Non-pigmented ciliary epithelial cell (primary cell): ENCODE results near the gene TMEM259.
"Not testable (repeated sequence)": the region's sequence is repeated elsewhere in the genome, so short reads cannot be mapped to it uniquely, and the experiment has no call there.

Source experiments
- DNase-seq: peaks from one replicate; pipeline ENCODE4 v3.0.0-alpha.2; 2010; ENCODE audit warnings: low read depth

The TMEM259 gene

DNA sequence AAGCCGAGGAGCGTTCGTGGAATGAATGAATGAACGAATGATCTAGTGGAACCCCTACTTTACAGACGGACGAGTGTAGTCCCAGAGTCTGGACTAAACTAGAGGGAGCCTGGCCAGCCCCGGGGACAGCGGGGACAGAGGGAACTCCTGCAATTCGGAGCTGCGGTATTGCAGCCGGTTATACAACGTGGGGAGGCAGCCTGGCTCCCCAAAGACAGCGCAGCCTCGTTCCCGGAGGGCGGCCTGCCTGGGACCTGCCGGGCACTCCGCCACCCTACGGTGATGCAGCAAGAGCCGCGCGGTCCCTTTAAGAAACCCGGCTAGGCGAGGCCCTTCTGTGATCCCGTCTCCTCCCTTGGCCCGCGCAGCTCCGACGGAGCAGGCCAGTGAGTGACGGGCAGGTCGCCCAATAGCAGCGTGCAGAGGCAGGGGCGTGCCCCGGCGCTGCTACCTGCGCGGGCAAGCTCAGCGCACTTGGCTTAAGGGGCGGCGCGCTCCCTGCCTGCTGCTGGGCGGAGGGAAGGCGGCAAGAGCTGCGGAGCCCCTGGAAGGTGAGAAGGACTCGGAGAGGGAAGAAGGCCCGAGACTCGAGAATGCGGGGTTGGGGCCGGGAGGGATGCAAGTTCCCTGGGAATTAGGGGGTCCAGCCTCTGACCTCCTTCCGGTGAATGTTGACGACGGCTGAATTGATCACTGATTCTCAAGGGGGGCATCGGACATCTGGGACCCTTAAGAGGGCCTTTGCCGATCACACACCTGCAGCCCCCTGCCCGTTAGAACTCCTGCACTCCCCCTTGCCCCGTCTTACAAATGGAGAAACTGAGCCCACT, 18.9 kb upstream of the TMEM259 start, which contains the start of gene ABCA7:
Gene ABCA7 (plus strand): TSS at position 462 of the 830 bp plus-strand sequence. CDS start 1,255 bp downstream, outside the sequence.
- DNase-seq = peak; percentile 86

DNA sequence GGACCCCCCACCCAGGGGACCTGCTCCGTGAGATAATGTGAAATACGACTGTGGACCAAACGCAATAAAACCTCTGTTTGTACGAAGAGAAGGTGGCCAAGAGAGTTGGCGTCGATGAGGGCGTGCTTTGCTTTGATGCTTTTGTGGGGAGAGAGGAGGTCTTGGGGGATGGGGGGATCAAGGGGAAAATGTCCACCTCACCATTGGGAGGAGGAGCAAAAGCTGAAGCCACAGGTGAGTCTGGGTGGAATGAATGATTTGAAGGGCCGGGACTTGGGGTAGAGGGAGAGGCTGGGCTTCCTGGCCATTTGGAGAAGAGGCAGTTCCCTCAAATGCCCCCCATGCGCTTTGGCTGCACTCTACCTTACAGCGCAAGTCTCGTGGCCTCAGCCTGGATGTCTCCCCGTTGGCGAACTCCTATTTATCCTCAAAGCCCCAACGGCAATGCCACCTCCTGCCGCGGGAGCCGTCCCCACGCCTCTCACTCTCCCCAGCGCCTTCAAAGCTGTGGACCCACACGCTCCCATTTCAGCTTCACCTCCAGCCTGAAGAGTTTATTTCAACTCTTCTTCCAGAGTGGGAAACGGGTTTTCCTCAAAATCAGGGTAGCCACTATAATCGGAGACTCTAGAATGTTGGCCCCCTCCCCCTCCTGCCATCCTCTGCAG, 18.2 kb upstream of the TMEM259 start:
- no peak for DNase-seq

GRCh38 chr19:1037621-1038064, 16.7 kb upstream of the TMEM259 start:
- DNase-seq = no peak

- DNase-seq = no peak
Observed at GRCh38 chr19:1035998-1036621, 15.2 kb upstream of the TMEM259 start.

- DNase-seq = no peak
Observed at GRCh38 chr19:1032264-1032867, 11.4 kb upstream of the TMEM259 start.

- peak; percentile 70 for DNase-seq
Observed at GRCh38 chr19:1028062-1028926, 7.4 kb upstream of the TMEM259 start.

- DNase-seq = no peak
Observed at GRCh38 chr19:1027650-1028061, 6.7 kb upstream of the TMEM259 start.

GRCh38 chr19:1026783-1027649, 6.1 kb upstream of the TMEM259 start:
- no peak for DNase-seq

- no peak for DNase-seq
Observed at GRCh38 chr19:1025960-1026782, 5.2 kb upstream of the TMEM259 start, which contains the start of gene CNN2. TSS of gene CNN2 (plus strand) at chr19:1026608. CDS start at chr19:1026662, 54 bp downstream.

DNA sequence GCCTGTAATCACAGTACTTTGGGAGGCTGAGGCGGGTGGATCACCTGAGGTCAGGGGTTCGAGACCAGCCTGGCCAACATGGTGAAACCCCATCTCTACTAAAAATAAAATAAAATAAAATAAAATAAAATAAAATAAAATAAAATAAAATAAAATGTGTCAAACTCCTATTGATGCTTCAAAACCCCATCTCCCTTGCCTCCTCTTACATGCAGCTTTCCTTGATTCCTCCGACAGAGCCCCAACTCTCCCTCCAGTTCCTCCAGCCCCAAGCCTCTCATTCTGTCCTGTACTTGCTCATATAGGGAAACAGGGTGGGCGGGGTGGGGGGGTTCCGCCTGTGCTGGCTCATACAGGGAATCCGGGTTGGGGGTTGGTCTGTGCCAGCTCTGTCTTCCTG, 4.2 kb upstream of the TMEM259 start:
- not testable (repeated sequence) for DNase-seq

DNA sequence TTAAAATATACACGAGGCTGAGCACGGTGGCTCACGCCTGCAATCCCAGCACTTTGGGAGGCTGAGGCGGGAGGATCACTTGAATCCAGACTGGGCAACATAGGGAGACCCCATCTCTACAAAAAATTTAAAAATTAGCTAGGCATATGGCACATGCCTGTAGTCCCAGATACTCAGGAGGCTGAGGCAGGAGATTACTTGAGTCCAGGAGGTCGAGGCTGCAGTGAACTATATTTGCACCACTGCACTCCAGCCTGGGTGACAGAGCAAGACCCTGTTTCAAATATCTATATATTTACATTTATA, 2.9 kb upstream of the TMEM259 start:
- DNase-seq = not testable (repeated sequence)

DNA sequence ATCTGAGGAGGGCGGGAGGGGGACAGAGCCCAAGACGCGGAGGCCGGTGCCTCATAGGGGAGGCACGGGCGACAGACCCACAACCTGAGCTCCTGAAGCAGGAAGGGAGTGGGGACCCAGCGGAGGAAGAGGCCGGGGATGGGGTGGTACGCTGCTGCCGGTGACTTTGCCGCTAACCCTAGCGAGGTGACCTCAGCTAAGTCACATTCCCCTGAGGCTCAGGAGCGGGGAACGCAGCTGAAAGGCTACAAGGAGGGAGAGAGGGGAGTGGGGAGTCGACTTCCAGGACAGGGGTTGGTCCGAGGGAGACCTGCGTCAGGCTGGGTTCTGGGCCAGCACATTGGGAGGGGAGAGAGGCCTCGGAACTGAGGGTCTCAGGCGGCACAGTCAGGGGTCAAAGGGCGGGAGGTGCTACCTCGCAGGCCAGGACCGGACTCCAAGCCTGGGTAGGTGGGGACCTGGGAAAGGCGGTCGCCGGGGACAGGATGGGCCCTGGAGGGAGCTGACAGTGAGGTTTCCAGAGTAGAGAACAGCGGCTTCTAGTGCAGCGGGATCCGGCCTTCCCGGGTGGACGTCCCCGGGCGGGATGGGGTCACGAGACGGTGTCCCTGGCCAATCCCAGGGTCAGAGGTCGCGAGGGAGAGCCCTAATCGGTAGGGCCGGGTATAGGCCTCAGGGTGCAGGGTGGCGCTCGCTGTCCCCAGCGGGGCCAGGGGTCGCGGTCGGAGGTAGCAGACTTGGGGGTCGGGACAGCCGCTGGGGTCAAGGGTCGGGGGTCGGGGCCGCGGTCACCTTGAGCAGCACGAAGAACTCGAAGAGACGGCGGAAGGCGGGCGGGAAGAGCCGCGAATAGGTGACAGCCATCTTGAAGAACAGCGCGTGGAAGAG, 699 bp downstream of the TMEM259 start:
- DNase-seq = no peak

DNA sequence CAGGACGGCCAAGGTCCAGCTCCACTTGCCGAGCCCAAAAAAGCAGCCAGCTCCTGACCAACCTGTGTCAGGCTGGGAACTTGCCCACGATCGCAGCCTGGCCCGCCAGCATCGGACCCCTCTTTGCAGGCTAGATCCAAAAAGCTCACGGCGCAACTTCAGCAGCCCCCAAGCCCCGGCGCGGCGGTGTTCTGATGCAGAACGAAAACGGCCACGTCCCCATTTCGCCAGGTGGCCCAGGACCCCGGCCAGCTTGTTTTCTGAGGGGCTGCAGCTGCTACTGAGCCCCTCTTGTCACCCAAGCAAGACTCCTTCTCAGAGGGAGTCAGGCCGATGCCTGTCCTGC, 1.3 kb downstream of the TMEM259 start:
- no peak for DNase-seq

DNA sequence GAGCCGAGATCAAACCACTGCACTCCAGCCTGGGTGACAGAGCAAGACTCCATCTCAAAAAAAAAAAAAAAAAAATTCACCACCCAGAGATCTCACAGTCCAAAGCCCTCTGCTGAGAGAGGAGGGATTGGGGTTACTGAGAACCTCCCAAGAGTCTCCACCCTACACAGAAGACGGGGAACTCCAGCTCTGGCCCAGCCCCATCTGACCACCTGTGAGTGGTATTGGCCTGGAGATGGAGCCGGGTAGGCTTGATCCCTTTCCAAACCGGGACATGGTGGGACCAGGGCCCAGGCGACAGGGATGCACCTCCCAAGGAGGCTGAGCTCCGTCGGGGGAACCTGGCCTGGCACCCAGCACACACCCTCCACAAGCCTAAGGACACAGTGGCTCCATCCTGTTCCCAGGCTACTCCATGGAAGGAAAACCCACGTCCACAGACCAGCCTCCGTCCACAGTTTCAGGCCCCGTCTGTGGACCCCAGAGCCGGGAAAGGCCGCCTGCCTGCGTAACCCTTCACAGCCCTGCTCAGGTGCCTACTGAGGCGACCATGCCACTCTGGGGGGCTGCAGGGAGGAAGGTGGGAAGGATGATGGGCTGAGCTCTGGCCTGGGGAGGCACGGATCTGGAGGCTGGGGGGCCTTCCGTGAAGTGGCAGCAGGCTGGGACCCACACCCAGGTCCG, 1.8 kb downstream of the TMEM259 start:
- DNase-seq = no peak

GRCh38 chr19:1018393-1018792, 2.5 kb downstream of the TMEM259 start:
- DNase-seq = no peak

GRCh38 chr19:1017906-1018305, 3.0 kb downstream of the TMEM259 start:
- no peak for DNase-seq

DNA sequence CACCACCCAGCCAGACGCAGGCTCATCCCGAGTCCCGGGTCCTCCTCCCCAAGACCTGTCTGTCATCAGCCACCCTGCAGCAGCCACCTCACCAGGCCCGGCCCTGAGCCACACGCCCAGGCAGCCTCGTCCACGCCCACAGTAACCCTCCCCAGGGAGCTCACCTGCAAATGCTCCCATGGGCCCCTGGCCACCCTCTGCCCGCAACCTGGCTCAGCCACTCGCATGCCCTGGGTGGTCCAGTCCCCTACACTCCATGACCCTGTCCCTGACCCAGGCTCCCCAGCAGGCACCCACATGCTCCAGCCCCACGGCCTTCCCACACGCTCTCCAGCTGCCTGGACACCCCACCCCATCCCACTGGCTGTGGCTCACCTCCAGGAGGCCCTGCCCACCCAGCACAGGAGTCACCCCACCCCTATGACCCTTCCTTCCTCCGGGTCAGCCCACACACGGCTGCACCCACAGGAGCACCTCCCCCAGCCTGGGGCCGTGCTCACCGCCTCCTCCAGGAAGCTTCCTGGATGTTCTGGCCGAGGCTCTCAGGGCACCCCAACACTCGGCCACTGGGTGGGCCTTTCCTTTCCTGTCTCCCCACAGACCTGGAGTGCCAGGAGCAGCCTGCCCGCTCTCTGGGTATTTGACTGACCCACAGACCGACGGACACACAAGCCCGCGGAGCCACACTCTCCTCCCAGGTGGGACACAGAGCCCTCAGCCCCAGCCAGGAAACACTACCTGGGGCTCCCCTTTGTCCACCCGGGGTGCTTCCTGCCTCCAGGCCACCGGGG, 3.6 kb downstream of the TMEM259 start:
- DNase-seq = no peak
